GM12873 (cell line): ENCODE measurements around the gene NDST1.
A peak's percentile ranks its signal among the peaks of the same experiment; 100 is the strongest.

Experiments
- CTCF ChIP-seq: IDR thresholded peaks from 2 replicates; pipeline ENCODE4 v1.5.1; 2012; ENCODE audit warnings: low read depth, mild to moderate bottlenecking, moderate library complexity, low read length, control low read depth; ENCODE audit not compliant: insufficient read depth; ENCODE audit errors: missing control alignments

NDST1 gene

GRCh38 chr5:150587856-150588595, 80.1 kb downstream of the NDST1 start:
- TF ChIP-seq CTCF: no peak

- TF ChIP-seq CTCF: no peak
Observed at GRCh38 chr5:150588596-150588890, 80.6 kb downstream of the NDST1 start.

GRCh38 chr5:150589862-150590601, 82.1 kb downstream of the NDST1 start:
- TF ChIP-seq CTCF: peak; percentile 57

DNA sequence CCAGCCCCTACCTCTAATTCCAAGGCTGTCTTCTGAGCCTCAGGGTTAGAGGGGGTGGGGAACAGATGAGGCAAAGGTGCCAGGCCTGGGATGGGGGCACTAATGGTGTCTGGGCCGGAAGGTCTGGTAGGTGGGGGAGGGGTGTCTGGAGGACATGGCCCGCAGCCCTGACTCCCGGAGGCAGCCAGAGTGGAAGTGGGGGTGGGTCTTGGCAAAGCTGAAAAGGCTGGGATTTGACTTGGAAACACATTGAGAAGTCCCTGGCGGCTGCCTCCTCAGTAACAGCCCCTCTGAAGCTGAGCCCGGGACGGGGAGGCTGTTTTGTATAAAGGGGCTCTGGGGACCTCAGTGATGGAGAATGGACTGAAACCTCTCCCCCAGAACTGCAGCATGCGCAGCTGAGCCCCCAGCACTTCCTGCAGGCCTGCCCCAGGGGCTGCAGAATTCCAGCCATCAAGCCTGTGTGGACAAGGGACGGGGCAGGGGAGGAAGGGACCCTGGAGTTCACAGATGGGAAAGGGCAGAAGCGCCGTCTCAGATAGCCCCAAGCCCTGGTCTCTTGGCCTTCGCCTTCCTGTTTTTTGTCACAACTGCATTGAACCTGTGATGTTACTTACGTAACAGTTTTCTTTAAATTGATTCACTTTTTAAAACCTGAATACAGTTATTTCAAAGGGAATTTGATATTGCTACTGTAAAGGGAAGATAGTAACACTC, 83.2 kb downstream of the NDST1 start:
- TF ChIP-seq CTCF: no peak

DNA sequence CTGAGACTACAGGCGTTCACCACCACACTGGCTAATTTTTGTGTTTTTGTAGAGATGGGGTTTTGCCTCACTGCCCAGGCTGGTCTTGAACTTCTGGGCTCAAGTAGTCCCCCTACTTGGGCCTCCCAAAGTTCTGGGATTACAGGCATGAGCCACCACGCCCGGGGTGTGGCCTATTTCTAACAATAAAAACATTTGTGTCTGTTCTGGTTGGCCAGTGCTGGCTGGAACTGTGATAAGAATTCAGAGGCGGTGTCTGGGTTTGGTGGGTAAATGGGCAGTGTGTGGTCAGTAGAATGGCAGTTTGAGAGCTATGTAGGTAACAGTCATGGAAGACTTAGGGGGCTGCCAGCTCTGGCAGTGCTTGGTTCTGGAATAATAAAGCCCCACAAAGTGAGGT, 85.7 kb downstream of the NDST1 start:
- TF ChIP-seq CTCF: no peak

- TF ChIP-seq CTCF: no peak
Observed at GRCh38 chr5:150593996-150594395, 86.1 kb downstream of the NDST1 start.

GRCh38 chr5:150595466-150596031, 87.6 kb downstream of the NDST1 start:
- TF ChIP-seq CTCF: no peak
